Body of pancreas (tissue), 4 donors: ENCODE results near the gene FAM9B. TPM values are rescaled to one million over a fixed set of nuclear protein-coding genes. Genes with fewer than 3 reads are reported as not detected.

Source experiments
- ATAC-seq: fragments of 150-250 bp; one replicate; pipeline ENCODE4 v1.9.1; 2016
- DNase-seq, 4 donors: peaks; one replicate each; pipeline ENCODE4 v3.0.0-alpha.2; 2019
- H3K27ac ChIP-seq, 4 donors: fragments of 200-600 bp; sonication (generic); 1 replicate in 3 of 4; 2 replicates in 1 of 4; pipeline versions ENCODE4 v1.5.1 to v1.6.1; 2016 to 2019; ENCODE audit warnings: mild to moderate bottlenecking in 1 of 4, mixed read lengths in 1 of 4, moderate library complexity in 1 of 4
- H3K27me3 ChIP-seq, 2 donors: fragments of 200-600 bp; sonication (generic); one replicate each; pipeline ENCODE4 v1.6.0; 2016; ENCODE audit warnings: mild to moderate bottlenecking in 1 of 2
- H3K36me3 ChIP-seq, 2 donors: fragments of 200-600 bp; sonication (generic); replicated peaks in 1 of 2; 2 replicates each; pipeline ENCODE4 v1.5.1; 2016; ENCODE audit warnings: low read depth in 2 of 2; ENCODE audit not compliant: insufficient read depth in 1 of 2
- H3K4me1 ChIP-seq: fragments of 200-600 bp; sonication (generic); one replicate; pipeline ENCODE4 v1.6.0; 2016
- H3K4me3 ChIP-seq, 2 donors: fragments of 200-600 bp; sonication (generic); 1 replicate in 1 of 2; 2 replicates in 1 of 2; pipeline ENCODE4 v1.5.1; 2016 to 2019
- H3K9me3 ChIP-seq, 3 donors: fragments of 200-600 bp; sonication (generic); 1 replicate in 2 of 3; 2 replicates in 1 of 3; pipeline ENCODE4 v1.5.1; 2016
- CTCF ChIP-seq, 7 experiments: fragments of 450-650 bp in 4 of 7; fragments of 200-600 bp in 3 of 7; sonication (generic) in 3 of 7; IDR thresholded peaks; one replicate each; pipeline ENCODE4 v1.5.1; 2016 to 2019; ENCODE audit warnings: antibody characterized with exemption in 7 of 7
- POLR2A ChIP-seq, 3 donors: fragments of 450-650 bp; IDR thresholded peaks; one replicate each; pipeline ENCODE4 v1.6.1; 2016; ENCODE audit warnings: antibody characterized with exemption in 3 of 3, mild to moderate bottlenecking in 2 of 3
- WGBS, 2 donors: methylation state at CpG; one replicate each; pipeline ENCODE4 v1.1.5; 2017; 5-methylcytosine and 5-hydroxymethylcytosine counted together
- intact Hi-C: fragments of 100-400 bp; cut with DNase I; formaldehyde crosslinking; loops from one replicate; pipeline ENCODE4 v1.15.1; 2023
- total RNA-seq, 2 donors: library from RNA; depleted of rRNA; stranded (reverse); fragments of >200 nt; gene quantifications; one replicate each; pipeline ENCODE4 v1.1.0, GENCODE V29; 2016

Gene FAM9B
- total RNA-seq, 2 donors from 2014 or later: not detected

- intact Hi-C loops: no loop called here
- H3K4me1 ChIP-seq: no peaks in the 10 kb centered on the region
- no peak overlapping the region for H3K27ac ChIP-seq
- TF ChIP-seq POLR2A (IDR thresholded peaks at IDR 0.05) (no peak), CTCF (IDR thresholded peaks at IDR 0.05) (no peak)
- H3K27me3 ChIP-seq: no peaks in the 10 kb centered on the region
- H3K36me3 ChIP-seq: no peaks in the 10 kb centered on the region
- WGBS, 2 donors: 71 to 88% methylated on average over 1 of the region's 2 CpGs
- H3K4me3 ChIP-seq: no peak overlapping the region
- DNase-seq: no peak
- no peak for ATAC-seq
- H3K9me3 ChIP-seq: no peaks in the 10 kb centered on the region
These were observed 52.2 kb downstream of the FAM9B start for GRCh38 chrX:8981723-8982122.

GRCh38 chrX:8980756-8981155, 53.2 kb downstream of the FAM9B start:
- DNase-seq (no peak), ATAC-seq (no peak)
- Histone ChIP-seq H3K36me3 (no peaks in the 10 kb centered on the region), H3K4me3 (no peak overlapping the region), H3K27me3 (no peaks in the 10 kb centered on the region), H3K27ac (no peak overlapping the region), H3K4me1 (no peaks in the 10 kb centered on the region), H3K9me3 (no peaks in the 10 kb centered on the region)
- intact Hi-C loops: no loop called here
- WGBS, 2 donors: 63% methylated on average over 1 of the region's 1 CpG; no CpG with 5 or more reads in 1 of the 2 donors
- TF ChIP-seq CTCF (IDR thresholded peaks at IDR 0.05): no peak
- no peak for TF ChIP-seq POLR2A (IDR thresholded peaks at IDR 0.05)

Other genes with a start within 250 kb of the FAM9B start
- not detected for gene FAM9A, start 232.7 kb downstream of the FAM9B start, total RNA-seq